HepG2 (cell line): ENCODE results near the gene SIK3. TPM values are rescaled to one million over a fixed set of nuclear protein-coding genes. Genes with fewer than 3 reads are reported as not detected.

Experiments used
- ARHGAP35 ChIP-seq: sonication (generic); formaldehyde crosslinking; IDR thresholded peaks from 2 replicates; pipeline ENCODE4 v1.9.0; 2022; ENCODE audit warnings: mild to moderate bottlenecking, inconsistent platforms, moderate library complexity, missing genetic modification reagents, borderline replicate concordance
- CHD2 ChIP-seq: IDR thresholded peaks from 2 replicates; pipeline ENCODE4 v1.6.1; 2011; ENCODE audit warnings: low read depth, low read length, improper control_type of control experiment
- HNRNPUL1 ChIP-seq: fragments of 200-400 bp; formaldehyde crosslinking; IDR thresholded peaks from 2 replicates; pipeline ENCODE4 v1.6.1; 2017; ENCODE audit warnings: low read depth, mild to moderate bottlenecking, low read length, moderate library complexity
- KDM5B ChIP-seq: sonication (generic); formaldehyde crosslinking; IDR thresholded peaks from 2 replicates; pipeline ENCODE4 v1.4.0; 2020; ENCODE audit warnings: missing genetic modification reagents, mild to moderate bottlenecking, borderline replicate concordance
- MAF1 ChIP-seq: sonication (generic); formaldehyde crosslinking; IDR thresholded peaks from 2 replicates; pipeline ENCODE4 v1.5.0; 2020; ENCODE audit warnings: missing genetic modification reagents, borderline replicate concordance
- MED1 ChIP-seq: sonication (generic); formaldehyde crosslinking; IDR thresholded peaks from 2 replicates; pipeline ENCODE4 v1.4.0; 2020; ENCODE audit warnings: missing genetic modification reagents
- SNAI1 ChIP-seq: sonication (generic); formaldehyde crosslinking; IDR thresholded peaks from 2 replicates; pipeline ENCODE4 v1.5.0; 2020; ENCODE audit warnings: mild to moderate bottlenecking, missing genetic modification reagents, borderline replicate concordance
- WIZ ChIP-seq: sonication (generic); formaldehyde crosslinking; IDR thresholded peaks from 2 replicates; pipeline ENCODE4 v1.5.1; 2020; ENCODE audit warnings: mild to moderate bottlenecking, missing genetic modification reagents
- ZNF317 ChIP-seq: sonication (generic); formaldehyde crosslinking; IDR thresholded peaks from 2 replicates; pipeline ENCODE4 v1.5.0; 2020; ENCODE audit warnings: mild to moderate bottlenecking, missing genetic modification reagents
- ZNF34 ChIP-seq: sonication (generic); formaldehyde crosslinking; IDR thresholded peaks from 2 replicates; pipeline ENCODE4 v1.4.0; 2020; ENCODE audit warnings: mild to moderate bottlenecking, missing genetic modification reagents, borderline replicate concordance
- polyA plus RNA-seq, 8 experiments: library from polyadenylated mRNA; depleted of rRNA in 3 of 8; stranded (reverse) in 7 of 8; unstranded in 1 of 8; fragments of >200 nt; fragmentation: Illumina TruSeq in 4 of 8; extraction: Trizol in 4 of 8; gene quantifications; 2 replicates each; pipeline versions ENCODE4 v1.2.1 to v1.2.3, GENCODE V29; 2011 to 2016; ENCODE audit warnings: low read depth in 4 of 8, missing spikeins in 1 of 8, mixed read lengths in 1 of 8; ENCODE audit not compliant: insufficient read depth in 1 of 8
- total RNA-seq, 5 experiments: library from RNA; depleted of rRNA; stranded (reverse); fragments of >200 nt; fragmentation: Illumina TruSeq; extraction: Trizol; gene quantifications; 2 replicates each; pipeline ENCODE4 v1.2.3, GENCODE V29; 2016; ENCODE audit warnings: low read depth in 1 of 5
- TF ChIP-seq, protein P1 (sequence below): sonication (generic); formaldehyde crosslinking; IDR thresholded peaks from 2 replicates; pipeline ENCODE4 v1.5.0; 2020; ENCODE audit warnings: missing genetic modification reagents
- TF ChIP-seq, protein P2 (sequence below): sonication (generic); formaldehyde crosslinking; IDR thresholded peaks from 2 replicates; pipeline ENCODE4 v1.5.0; 2020; ENCODE audit warnings: mild to moderate bottlenecking, missing genetic modification reagents
- TF ChIP-seq, protein P3 (sequence below): sonication (generic); formaldehyde crosslinking; IDR thresholded peaks from 2 replicates; pipeline ENCODE4 v1.4.0; 2020; ENCODE audit warnings: missing genetic modification reagents, borderline replicate concordance

Gene SIK3
- total and polyA plus RNA-seq, 2 of the 13 experiments (the other 11 are each of a cell fraction or from before 2014, with no cell fraction given), result 5.7 to 9.8 TPM

DNA sequence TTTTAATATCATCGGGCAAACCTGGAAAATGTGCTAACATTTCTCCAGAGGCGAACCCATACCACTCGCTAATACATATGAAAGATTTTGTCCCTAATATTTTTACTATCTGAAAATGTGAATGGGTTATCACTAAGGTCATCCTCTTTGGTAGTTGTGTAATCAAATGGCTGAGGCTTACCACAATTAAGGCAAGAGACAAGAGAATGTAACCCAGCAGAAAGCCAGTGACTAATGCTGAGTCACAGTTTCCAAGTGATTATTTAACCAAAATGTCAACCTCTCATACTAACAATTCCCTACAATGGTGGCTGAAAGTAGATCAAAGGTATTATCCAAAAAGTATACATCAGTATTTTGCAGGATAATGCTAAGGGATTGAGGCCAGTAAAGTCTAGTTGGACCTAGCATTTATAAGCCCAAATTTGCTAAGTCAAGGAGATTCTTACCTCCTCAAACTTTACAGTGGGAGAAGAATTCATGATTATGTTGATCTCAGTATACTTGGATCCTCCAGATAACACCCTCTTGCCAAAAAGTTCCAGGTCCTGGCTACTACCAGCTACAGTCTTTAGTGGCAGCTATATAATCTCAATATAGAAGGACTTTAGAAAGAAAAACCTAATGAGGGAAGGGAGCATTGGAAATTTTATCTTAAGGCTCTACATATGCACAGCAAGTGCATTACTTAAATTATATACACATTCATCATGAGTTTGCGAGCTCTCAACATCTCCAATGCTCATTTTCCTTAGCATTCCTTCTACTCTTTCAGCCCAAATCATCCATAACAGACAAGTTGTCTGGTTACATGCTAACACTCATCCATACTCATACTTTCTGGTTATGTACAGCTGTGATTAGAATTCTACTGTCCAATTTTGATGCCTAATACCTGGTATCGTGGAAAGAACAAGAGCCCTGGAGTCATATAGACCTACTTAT lies 25.4 kb downstream of the SIK3 start (continued):
- TF ChIP-seq WIZ (CRISPR knock-in tag) (no peak), KDM5B (CRISPR knock-in tag) (no peak), HNRNPUL1 (no peak), MED1 (CRISPR knock-in tag) (peak; percentile 73), ARHGAP35 (no peak), ZNF34 (no peak), ZNF317 (no peak), SNAI1 (CRISPR knock-in tag) (no peak), MAF1 (CRISPR knock-in tag) (no peak), CHD2 (no peak)
- TF ChIP-seq, protein P1, sequence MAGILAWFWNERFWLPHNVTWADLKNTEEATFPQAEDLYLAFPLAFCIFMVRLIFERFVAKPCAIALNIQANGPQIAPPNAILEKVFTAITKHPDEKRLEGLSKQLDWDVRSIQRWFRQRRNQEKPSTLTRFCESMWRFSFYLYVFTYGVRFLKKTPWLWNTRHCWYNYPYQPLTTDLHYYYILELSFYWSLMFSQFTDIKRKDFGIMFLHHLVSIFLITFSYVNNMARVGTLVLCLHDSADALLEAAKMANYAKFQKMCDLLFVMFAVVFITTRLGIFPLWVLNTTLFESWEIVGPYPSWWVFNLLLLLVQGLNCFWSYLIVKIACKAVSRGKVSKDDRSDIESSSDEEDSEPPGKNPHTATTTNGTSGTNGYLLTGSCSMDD (CRISPR knock-in tag), result no peak
- TF ChIP-seq, protein P2, sequence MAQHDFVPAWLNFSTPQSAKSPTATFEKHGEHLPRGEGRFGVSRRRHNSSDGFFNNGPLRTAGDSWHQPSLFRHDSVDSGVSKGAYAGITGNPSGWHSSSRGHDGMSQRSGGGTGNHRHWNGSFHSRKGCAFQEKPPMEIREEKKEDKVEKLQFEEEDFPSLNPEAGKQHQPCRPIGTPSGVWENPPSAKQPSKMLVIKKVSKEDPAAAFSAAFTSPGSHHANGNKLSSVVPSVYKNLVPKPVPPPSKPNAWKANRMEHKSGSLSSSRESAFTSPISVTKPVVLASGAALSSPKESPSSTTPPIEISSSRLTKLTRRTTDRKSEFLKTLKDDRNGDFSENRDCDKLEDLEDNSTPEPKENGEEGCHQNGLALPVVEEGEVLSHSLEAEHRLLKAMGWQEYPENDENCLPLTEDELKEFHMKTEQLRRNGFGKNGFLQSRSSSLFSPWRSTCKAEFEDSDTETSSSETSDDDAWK (CRISPR knock-in tag), result no peak
- TF ChIP-seq, protein P3, sequence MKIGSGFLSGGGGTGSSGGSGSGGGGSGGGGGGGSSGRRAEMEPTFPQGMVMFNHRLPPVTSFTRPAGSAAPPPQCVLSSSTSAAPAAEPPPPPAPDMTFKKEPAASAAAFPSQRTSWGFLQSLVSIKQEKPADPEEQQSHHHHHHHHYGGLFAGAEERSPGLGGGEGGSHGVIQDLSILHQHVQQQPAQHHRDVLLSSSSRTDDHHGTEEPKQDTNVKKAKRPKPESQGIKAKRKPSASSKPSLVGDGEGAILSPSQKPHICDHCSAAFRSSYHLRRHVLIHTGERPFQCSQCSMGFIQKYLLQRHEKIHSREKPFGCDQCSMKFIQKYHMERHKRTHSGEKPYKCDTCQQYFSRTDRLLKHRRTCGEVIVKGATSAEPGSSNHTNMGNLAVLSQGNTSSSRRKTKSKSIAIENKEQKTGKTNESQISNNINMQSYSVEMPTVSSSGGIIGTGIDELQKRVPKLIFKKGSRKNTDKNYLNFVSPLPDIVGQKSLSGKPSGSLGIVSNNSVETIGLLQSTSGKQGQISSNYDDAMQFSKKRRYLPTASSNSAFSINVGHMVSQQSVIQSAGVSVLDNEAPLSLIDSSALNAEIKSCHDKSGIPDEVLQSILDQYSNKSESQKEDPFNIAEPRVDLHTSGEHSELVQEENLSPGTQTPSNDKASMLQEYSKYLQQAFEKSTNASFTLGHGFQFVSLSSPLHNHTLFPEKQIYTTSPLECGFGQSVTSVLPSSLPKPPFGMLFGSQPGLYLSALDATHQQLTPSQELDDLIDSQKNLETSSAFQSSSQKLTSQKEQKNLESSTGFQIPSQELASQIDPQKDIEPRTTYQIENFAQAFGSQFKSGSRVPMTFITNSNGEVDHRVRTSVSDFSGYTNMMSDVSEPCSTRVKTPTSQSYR, result no peak
